Inflammatory macrophage treated with lipopolysaccharide for 1 hour (primary cell): Measurements from ENCODE around the gene TECR.

ENCODE experiments used
- DNase-seq, 2 donors: peaks; one replicate each; pipeline ENCODE4 v3.0.0-alpha.2; 2020 to 2022

The TECR gene

DNA sequence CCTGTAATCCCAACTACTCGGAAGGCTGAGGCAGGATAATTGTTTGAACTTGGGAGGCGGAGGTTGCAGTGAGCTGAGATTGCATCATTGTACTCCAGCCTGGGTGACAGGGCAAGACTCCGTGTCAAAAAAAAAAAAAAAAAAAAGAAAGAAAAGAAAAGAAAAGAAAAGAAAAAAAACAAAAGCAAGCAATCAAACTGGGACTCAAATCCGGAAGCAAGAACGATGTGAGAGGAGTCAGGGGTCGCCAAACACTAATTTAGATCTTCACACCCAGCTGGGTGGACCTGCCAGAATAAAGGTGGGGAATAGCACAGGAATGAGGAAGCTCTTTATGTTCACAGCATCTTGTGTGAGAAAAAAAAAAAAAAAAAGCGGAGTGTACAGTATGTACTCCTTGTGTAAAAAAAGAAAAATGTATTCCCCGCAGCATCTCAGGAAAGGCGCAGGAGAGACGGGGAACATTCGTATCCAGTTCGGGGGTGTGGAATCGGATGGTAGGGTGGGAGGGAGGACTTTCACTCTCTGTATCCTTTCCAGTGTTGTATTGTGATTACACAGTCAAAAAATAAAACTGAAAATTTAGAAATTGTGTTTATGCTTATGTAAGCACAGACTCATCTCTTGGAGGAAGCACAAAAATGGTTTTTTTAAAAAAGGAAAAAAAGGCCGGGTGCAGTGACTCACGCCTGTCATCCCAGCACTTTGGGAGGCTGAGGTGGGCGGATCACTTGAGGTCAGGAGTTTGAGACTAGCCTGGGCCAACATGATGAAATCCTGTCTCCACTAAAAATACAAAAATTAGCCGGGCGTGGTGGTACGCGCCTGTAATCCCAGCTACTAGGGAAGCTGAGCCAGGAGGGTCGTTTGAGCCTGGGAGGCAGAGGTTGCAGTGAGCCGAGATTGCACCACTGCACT is 18.8 kb upstream of the TECR start:
- DNase-seq: peak; percentile 94 to 95

DNA sequence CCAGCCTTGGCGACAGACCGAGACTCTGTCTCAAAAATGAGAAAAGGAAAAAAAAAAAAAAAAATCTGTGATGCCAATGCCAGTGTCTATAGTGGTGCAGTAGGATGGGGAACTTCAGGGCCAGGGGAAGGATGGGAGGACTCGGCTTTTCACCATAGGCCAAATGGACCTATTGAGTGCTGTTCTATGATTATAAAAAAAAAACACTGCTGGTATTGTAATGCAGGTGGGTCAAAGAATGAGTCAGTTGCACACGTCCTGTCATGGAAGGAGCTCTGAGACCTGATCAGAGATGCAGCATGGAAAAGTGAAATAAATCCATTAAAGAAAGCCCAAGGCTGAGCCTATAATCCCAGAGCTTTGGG is 18.2 kb upstream of the TECR start:
- DNase-seq: no peak

DNA sequence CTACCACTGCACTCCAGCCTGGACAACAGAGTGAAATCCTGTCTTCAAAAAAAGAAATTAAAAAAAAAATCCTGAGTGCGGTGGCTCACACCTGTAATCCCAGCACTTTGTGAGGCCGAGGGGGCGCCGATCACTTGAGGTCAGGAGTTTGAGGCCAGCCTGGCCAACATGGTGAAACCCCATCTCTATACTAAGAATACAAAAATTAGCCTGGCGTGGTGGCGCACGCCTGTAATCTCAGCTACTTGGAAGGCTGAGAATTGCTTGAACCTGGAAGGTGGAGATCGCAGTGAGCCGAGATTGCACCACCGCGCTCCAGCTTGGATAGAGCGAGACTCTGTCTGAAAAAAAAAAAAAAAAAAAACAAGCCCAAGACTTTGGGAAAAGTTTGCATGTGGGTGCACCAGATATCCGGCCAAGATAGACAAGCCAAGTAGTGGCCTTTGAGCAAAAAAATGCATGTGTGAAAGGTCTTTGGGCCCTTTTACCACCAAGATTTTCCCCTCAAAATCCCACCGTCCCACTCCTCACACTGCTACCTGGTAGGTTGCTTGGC is 16.9 kb upstream of the TECR start:
- DNase-seq: no peak

DNA sequence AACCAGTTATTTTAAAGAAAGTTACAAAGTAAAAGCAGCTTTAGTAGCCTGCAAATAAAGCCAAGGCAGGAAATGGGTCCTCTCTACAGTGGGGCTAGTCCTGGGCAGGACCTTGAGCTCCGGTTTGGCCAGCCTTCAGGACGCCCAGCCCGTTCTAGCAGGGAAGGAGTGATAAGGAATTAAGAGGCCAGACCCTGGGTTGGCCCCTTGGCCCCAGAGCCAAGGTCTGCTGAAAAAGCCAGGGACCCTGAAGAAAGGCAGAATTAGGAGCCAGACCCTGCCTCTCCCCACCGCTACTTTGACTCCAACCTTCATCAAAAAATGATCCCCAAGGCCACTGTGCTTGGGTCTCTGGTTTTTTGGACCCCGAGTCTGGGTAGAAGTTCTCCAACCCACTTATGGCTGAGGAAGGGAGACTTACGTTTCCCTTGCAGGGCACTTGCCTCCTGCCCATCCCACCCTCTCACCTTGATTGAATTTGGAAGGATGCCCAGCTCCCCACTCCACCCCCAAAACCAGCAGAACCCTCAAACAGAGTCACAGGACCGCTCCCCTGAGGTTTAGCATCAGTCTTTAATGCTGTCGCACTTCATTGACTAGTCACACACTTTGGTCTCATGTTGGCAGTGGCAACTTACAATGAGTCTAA is 15.1 kb upstream of the TECR start:
- no peak for DNase-seq

DNA sequence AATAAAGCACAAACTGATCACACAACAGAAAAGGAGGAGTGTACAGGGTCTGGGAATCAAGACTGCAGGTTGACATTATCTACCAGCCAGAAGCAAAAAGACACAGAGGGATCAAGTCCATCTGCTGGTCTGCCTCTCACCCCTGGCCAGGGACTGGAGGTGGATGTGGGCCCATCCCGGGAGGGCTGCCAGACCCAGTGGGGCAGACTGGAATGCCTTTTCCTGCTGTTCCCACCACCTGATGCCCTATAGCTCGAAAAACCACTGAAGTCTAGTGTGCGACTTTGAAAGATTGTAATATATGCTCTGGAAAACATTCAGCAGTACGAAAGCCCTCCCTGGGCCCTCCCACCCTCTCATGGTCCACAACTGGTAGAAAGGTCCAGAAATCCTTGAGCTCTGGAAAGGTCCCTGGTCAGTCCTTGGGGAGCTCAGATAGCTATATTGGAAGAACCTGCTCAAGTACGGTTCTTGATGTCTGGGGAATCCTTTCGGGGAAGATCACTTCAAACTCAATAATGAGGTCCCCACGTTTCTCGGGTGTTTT is 13.8 kb upstream of the TECR start:
- DNase-seq: no peak

DNA sequence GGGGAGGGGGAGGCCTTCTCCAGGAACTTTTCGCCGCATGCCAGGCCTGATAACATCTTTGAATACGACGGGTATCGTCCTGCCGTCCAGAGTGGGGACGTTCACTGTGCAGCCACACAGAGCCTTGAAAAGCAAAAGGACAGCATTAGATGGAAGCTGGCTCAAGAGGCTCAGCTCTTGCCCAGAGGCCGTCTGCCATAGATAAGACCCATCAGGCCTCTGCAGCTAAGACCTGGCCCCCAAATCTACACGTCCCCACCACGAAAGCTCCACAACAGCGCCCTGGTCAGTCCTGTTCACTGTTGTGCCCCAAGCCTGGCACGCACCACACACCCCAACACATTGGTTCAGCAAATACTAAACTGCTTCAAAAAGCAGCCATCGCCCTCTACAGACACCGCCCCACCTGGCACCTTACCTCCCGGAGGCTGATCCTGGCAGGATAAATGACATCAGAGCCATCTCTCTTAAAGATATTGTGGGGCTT is 13.3 kb upstream of the TECR start:
- no peak for DNase-seq

GRCh38 chr19:14516746-14517438 is 12.5 kb upstream of the TECR start:
- no peak for DNase-seq

- DNase-seq: no peak
These were observed 12.0 kb upstream of the TECR start for GRCh38 chr19:14517446-14517839.

DNA sequence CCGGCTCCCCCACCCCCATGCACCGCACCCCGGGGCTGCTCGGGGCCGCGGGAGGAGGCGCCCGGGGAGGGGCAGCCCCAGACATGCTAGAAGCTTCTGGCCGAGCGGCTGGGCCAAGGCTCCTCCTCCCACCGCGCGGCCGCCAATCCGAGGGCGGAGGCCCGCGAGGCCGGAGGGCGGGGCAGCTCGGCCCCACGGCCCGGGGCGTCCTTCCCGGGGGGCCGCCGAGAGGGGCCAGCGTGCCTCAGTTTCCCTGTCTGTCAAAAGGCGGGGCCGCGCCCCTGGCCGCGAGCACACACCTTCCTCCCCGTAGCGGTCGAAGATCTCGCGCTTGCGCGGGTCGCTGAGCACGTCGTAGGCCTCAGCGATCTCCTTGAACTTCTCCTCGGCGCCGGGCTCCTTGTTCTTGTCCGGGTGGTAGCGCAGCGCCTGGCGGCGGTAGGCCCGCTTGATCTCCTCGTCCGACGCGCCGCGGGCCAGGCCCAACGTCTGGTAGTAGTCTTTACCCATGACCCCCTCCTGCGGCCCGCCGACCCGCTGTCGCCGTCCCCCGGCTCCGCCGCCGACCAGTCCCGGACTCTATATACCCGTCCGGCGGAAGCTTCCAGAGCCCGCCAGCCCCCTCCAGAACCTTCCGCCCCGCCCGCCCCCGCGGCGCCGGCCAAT is 11.4 kb upstream of the TECR start, which contains the start of gene DNAJB1:
TSS of gene DNAJB1 (minus strand) at position 558 of the 666 bp plus-strand sequence. CDS start at position 510, 48 bp downstream.
- peak; percentile 77 to 80 for DNase-seq

DNA sequence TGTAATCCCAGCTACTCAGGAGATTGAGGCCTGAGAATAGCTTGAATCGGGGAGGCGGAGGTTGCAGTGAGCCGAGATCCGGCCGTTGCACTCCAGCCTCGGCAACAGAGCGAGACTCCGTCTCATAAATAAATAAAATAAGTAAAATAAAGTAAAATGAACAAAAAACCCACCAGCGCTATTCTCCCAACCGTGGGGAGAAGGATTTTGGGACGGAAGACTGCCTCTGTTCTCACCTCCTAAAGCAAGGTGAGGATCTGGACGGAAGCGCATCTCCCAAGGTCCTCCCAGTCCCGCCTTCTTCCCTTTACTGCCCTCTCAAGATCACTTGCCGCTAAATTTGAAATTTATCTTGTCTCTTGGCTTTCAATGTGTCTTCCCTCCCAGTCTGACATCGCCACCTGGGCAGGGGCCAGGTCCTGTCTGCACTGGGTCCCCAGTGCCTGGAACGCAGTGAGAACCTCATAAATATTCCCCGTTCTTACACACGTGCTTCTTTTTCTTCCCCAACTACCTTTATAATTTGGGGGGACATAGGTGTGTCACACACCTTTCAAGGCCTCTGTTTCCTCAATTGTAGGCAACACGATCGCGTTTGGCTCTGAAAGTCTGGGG is 10.0 kb upstream of the TECR start:
- DNase-seq: no peak

GRCh38 chr19:14519860-14520407 is 9.5 kb upstream of the TECR start:
- DNase-seq: peak; percentile 70 to 80

DNA sequence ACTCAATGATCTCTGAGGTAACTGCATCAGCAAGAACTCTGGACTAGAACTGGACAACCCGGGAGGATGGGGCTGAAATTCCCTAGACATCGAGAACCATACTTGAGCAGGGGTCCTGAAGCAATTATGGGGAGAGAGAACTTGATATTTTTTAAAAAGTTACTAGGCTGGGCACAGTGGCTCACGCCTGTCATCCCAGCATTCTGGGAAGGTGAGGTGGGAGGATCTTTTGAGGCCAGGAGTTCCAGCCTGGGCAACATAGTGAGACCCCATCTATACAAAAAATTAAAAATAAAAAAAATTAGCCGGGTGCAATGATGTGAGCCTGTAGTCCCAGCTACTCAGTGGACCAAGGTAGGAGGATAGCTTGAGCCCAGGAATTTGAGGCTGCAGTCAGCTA is 8.9 kb upstream of the TECR start:
- DNase-seq: no peak

DNA sequence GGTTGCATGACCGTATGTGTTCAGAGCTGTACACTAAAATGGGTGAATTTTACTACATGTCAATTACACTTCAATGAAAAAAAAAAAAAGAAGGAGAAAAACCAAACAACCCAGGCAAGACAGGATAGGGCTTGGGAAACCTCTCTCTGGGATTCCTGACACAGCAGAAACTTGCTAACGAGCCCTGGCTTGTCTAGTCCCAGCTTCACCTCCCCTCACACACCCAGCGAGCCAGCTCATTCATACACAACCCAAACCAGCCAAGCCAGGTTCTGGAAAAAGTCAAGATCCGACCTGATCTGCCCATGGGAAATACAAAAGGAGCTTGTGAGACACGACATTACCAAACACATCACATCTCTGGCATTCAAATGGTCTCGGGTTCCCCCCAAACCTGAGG is 3.7 kb upstream of the TECR start:
- DNase-seq: no peak

GRCh38 chr19:14526423-14526822 is 3.0 kb upstream of the TECR start:
- no peak for DNase-seq

GRCh38 chr19:14528419-14529253 is 758 bp upstream of the TECR start:
- peak in 1 of 2 donors; percentile 15 for DNase-seq

- peak; percentile 72 to 89 for DNase-seq
These were observed 583 bp downstream of the TECR start for GRCh38 chr19:14530005-14530348.

- peak in 1 of 2 donors; percentile 14 for DNase-seq
These were observed 1.1 kb downstream of the TECR start for GRCh38 chr19:14530506-14530905.

DNA sequence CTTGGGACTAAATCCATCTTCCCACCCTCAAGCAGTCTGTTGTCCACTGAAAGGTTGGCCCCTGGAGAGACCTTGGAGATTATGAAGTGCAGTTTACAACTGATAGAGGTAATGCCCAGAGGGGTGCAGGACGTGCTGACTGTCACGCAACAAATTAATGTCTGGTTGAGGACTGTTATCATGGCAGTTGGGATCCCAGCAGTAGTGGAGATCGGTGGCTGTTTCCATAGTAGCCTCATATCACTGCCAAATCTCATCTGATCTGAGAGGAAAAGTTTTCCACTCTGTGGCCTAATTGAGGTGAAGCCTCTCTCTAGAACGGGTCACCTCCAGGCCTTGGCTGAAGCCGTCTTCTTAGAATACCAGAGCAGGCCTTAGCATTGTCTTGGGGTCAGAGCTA is 4.1 kb downstream of the TECR start:
- DNase-seq: no peak

DNA sequence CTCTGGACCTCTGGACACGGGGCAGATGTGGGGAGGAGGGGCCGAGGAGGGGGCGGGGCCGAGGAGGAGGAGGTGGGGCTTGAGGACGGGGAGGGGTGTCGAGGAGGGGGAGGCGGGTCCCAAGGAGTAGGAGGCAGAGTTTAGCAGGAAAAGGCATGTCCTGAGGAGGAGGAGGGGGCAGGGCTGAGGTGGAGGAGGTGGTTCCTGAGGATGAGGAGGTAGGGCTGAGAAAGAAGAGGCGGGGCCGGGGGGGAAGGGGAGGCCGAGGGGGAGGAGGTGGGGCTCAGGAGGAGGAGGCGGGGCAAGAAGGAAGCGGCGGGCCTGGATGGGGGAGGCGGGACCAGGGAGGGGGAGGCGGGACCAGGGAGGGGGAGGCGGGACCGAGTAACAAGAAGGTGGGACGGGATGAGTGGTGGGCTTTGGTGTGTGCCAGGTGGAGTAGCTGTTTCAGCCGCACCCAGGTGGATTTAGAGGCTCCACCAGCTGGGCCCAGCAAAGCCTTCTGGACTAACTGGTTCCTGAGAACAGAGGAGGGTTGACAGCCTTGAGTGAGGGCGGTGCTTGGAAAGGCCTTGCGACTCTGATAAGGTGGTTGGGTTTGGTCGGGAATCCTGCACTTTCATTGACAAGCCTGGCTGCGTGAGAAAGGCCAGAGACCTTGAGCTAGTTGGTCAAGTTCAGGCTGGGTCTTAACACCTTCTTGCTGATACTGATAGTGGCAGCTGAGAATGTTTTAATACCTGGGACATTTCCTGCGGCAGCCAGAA is 7.7 kb downstream of the TECR start:
- DNase-seq: no peak
